ENCODE data around the gene BAHCC1. TPM values are rescaled to one million over a fixed set of nuclear protein-coding genes. Genes with fewer than 3 reads are reported as not detected.

BAHCC1 gene
- total and polyA plus RNA-seq, 9 donors: 6.9 to 17.4 (median 14.7) TPM

GRCh38 chr17:81453712-81454111 lies 58.5 kb downstream of the BAHCC1 start:
- DNase-seq: no peak
- H3K36me3 ChIP-seq (ENCODE audit: control insufficient read depth, insufficient read depth, low read length): peaks cover 27% of the 10 kb centered on the region
- no peak overlapping the region for H3K27ac ChIP-seq (ENCODE audit: low read length)
- H3K4me1 ChIP-seq (ENCODE audit: control insufficient read depth, insufficient read depth, low read length): peaks cover 45% of the 10 kb centered on the region
- H3K27me3 ChIP-seq (ENCODE audit: control insufficient read depth, insufficient read depth, low read length): no peaks in the 10 kb centered on the region
- 90% methylated on average over 2 of the region's 7 CpGs for WGBS (ENCODE audit: insufficient coverage)
- H3K9me3 ChIP-seq (replicated peaks; ENCODE audit: control insufficient read depth, low read depth, low read length): no peaks in the 10 kb centered on the region
- no peak overlapping the region for H3K4me3 ChIP-seq (ENCODE audit: low read length)

GRCh38 chr17:81454473-81454872 lies 59.2 kb downstream of the BAHCC1 start:
- 81% methylated on average over 8 of the region's 13 CpGs for WGBS (ENCODE audit: insufficient coverage)
- DNase-seq: no peak
- Histone ChIP-seq H3K27me3 (ENCODE audit: control insufficient read depth, insufficient read depth, low read length) (no peaks in the 10 kb centered on the region), H3K9me3 (replicated peaks; ENCODE audit: control insufficient read depth, low read depth, low read length) (no peaks in the 10 kb centered on the region), H3K4me1 (ENCODE audit: control insufficient read depth, insufficient read depth, low read length) (peaks cover 38% of the 10 kb centered on the region), H3K36me3 (ENCODE audit: control insufficient read depth, insufficient read depth, low read length) (peaks cover 29% of the 10 kb centered on the region), H3K27ac (ENCODE audit: low read length) (no peak overlapping the region), H3K4me3 (ENCODE audit: low read length) (no peak overlapping the region)

- peaks cover 29% of the 10 kb centered on the region for H3K36me3 ChIP-seq (ENCODE audit: control insufficient read depth, insufficient read depth, low read length)
- no peaks in the 10 kb centered on the region for H3K9me3 ChIP-seq (replicated peaks; ENCODE audit: control insufficient read depth, low read depth, low read length)
- no peak overlapping the region for H3K27ac ChIP-seq (ENCODE audit: low read length)
- 88% methylated on average over 13 of the region's 18 CpGs for WGBS (ENCODE audit: insufficient coverage)
- H3K4me1 ChIP-seq (ENCODE audit: control insufficient read depth, insufficient read depth, low read length): peaks cover 34% of the 10 kb centered on the region
- no peak overlapping the region for H3K4me3 ChIP-seq (ENCODE audit: low read length)
- no peaks in the 10 kb centered on the region for H3K27me3 ChIP-seq (ENCODE audit: control insufficient read depth, insufficient read depth, low read length)
- no peak for DNase-seq
These were observed 60.1 kb downstream of the BAHCC1 start for GRCh38 chr17:81455387-81455786.

- 84% methylated on average over 15 of the region's 15 CpGs for WGBS (ENCODE audit: insufficient coverage)
- peaks cover 34% of the 10 kb centered on the region for H3K4me1 ChIP-seq (ENCODE audit: control insufficient read depth, insufficient read depth, low read length)
- H3K9me3 ChIP-seq (replicated peaks; ENCODE audit: control insufficient read depth, low read depth, low read length): no peaks in the 10 kb centered on the region
- no peaks in the 10 kb centered on the region for H3K27me3 ChIP-seq (ENCODE audit: control insufficient read depth, insufficient read depth, low read length)
- no peak for DNase-seq
- H3K4me3 ChIP-seq (ENCODE audit: low read length): no peak overlapping the region
- H3K36me3 ChIP-seq (ENCODE audit: control insufficient read depth, insufficient read depth, low read length): peaks cover 33% of the 10 kb centered on the region
- H3K27ac ChIP-seq (ENCODE audit: low read length): peak overlapping the region; percentile 62
These were observed 60.8 kb downstream of the BAHCC1 start for GRCh38 chr17:81456091-81456490.

- no CpG with 5 or more reads among the region's 7 CpGs for WGBS (ENCODE audit: insufficient coverage)
- no peaks in the 10 kb centered on the region for H3K27me3 ChIP-seq (ENCODE audit: control insufficient read depth, insufficient read depth, low read length)
These were observed 61.5 kb downstream of the BAHCC1 start for GRCh38 chr17:81456798-81457197.

GRCh38 chr17:81457401-81457800 lies 62.1 kb downstream of the BAHCC1 start:
- H3K36me3 ChIP-seq (ENCODE audit: control insufficient read depth, insufficient read depth, low read length): peaks cover 44% of the 10 kb centered on the region
- peaks cover 34% of the 10 kb centered on the region for H3K4me1 ChIP-seq (ENCODE audit: control insufficient read depth, insufficient read depth, low read length)
- H3K9me3 ChIP-seq (replicated peaks; ENCODE audit: control insufficient read depth, low read depth, low read length): no peaks in the 10 kb centered on the region
- H3K4me3 ChIP-seq (ENCODE audit: low read length): no peak overlapping the region
- 92% methylated on average over 2 of the region's 3 CpGs for WGBS (ENCODE audit: insufficient coverage)
- DNase-seq: no peak
- no peak overlapping the region for H3K27ac ChIP-seq (ENCODE audit: low read length)
- H3K27me3 ChIP-seq (ENCODE audit: control insufficient read depth, insufficient read depth, low read length): no peaks in the 10 kb centered on the region

More at GRCh38 chr17:81456798-81457197, 61.5 kb downstream of the BAHCC1 start:
- peaks cover 34% of the 10 kb centered on the region for H3K4me1 ChIP-seq (ENCODE audit: control insufficient read depth, insufficient read depth, low read length)
- H3K27ac ChIP-seq (ENCODE audit: low read length): peak overlapping the region; percentile 62
- H3K36me3 ChIP-seq (ENCODE audit: control insufficient read depth, insufficient read depth, low read length): peaks cover 38% of the 10 kb centered on the region
- no peaks in the 10 kb centered on the region for H3K9me3 ChIP-seq (replicated peaks; ENCODE audit: control insufficient read depth, low read depth, low read length)
- DNase-seq: peak; percentile 46
- H3K4me3 ChIP-seq (ENCODE audit: low read length): no peak overlapping the region

- Histone ChIP-seq H3K4me1 (ENCODE audit: control insufficient read depth, insufficient read depth, low read length) (peaks cover 34% of the 10 kb centered on the region), H3K36me3 (ENCODE audit: control insufficient read depth, insufficient read depth, low read length) (peaks cover 48% of the 10 kb centered on the region), H3K27me3 (ENCODE audit: control insufficient read depth, insufficient read depth, low read length) (no peaks in the 10 kb centered on the region), H3K4me3 (ENCODE audit: low read length) (no peak overlapping the region), H3K27ac (ENCODE audit: low read length) (no peak overlapping the region), H3K9me3 (replicated peaks; ENCODE audit: control insufficient read depth, low read depth, low read length) (no peaks in the 10 kb centered on the region)
- WGBS (ENCODE audit: insufficient coverage): 83% methylated on average over 22 of the region's 25 CpGs
- DNase-seq: no peak
These were observed 62.8 kb downstream of the BAHCC1 start for GRCh38 chr17:81457917-81458555.

GRCh38 chr17:81458628-81459027 lies 63.4 kb downstream of the BAHCC1 start:
- no peaks in the 10 kb centered on the region for H3K9me3 ChIP-seq (replicated peaks; ENCODE audit: control insufficient read depth, low read depth, low read length)
- 87% methylated on average over 22 of the region's 22 CpGs for WGBS (ENCODE audit: insufficient coverage)
- peak overlapping the region; percentile 62 for H3K27ac ChIP-seq (ENCODE audit: low read length)
- DNase-seq: no peak
- H3K4me1 ChIP-seq (ENCODE audit: control insufficient read depth, insufficient read depth, low read length): peaks cover 31% of the 10 kb centered on the region
- H3K27me3 ChIP-seq (ENCODE audit: control insufficient read depth, insufficient read depth, low read length): no peaks in the 10 kb centered on the region
- no peak overlapping the region for H3K4me3 ChIP-seq (ENCODE audit: low read length)
- H3K36me3 ChIP-seq (ENCODE audit: control insufficient read depth, insufficient read depth, low read length): peaks cover 52% of the 10 kb centered on the region

GRCh38 chr17:81459224-81459623 lies 64.0 kb downstream of the BAHCC1 start:
- no peaks in the 10 kb centered on the region for H3K9me3 ChIP-seq (replicated peaks; ENCODE audit: control insufficient read depth, low read depth, low read length)
- H3K4me1 ChIP-seq (ENCODE audit: control insufficient read depth, insufficient read depth, low read length): peaks cover 25% of the 10 kb centered on the region
- no peaks in the 10 kb centered on the region for H3K27me3 ChIP-seq (ENCODE audit: control insufficient read depth, insufficient read depth, low read length)
- no peak overlapping the region for H3K4me3 ChIP-seq (ENCODE audit: low read length)
- H3K36me3 ChIP-seq (ENCODE audit: control insufficient read depth, insufficient read depth, low read length): peaks cover 53% of the 10 kb centered on the region
- DNase-seq: no peak
- H3K27ac ChIP-seq (ENCODE audit: low read length): peak overlapping the region; percentile 62
- WGBS (ENCODE audit: insufficient coverage): 87% methylated on average over 24 of the region's 27 CpGs

GRCh38 chr17:81459864-81460263 lies 64.6 kb downstream of the BAHCC1 start:
- Histone ChIP-seq H3K27ac (ENCODE audit: low read length) (no peak overlapping the region), H3K4me3 (ENCODE audit: low read length) (no peak overlapping the region), H3K27me3 (ENCODE audit: control insufficient read depth, insufficient read depth, low read length) (no peaks in the 10 kb centered on the region), H3K9me3 (replicated peaks; ENCODE audit: control insufficient read depth, low read depth, low read length) (no peaks in the 10 kb centered on the region), H3K36me3 (ENCODE audit: control insufficient read depth, insufficient read depth, low read length) (peaks cover 55% of the 10 kb centered on the region), H3K4me1 (ENCODE audit: control insufficient read depth, insufficient read depth, low read length) (peaks cover 25% of the 10 kb centered on the region)
- WGBS (ENCODE audit: insufficient coverage): 84% methylated on average over 7 of the region's 16 CpGs
- DNase-seq: no peak

All from muscle of leg (tissue), 11 donors.